H9 (cell line): ENCODE measurements around the gene NHERF2. TPM values are rescaled to one million over a fixed set of nuclear protein-coding genes. Genes with fewer than 3 reads are reported as not detected.
A peak's percentile ranks its signal among the peaks of the same experiment; 100 is the strongest.

Source experiments
- DNase-seq: peaks from one replicate; pipeline ENCODE4 v3.0.0-alpha.2; 2017
- H2AFZ ChIP-seq: one replicate; pipeline ENCODE4 v1.6.1; 2013; ENCODE audit warnings: mild to moderate bottlenecking, low read length, control low read depth, moderate library complexity
- H2AK5ac ChIP-seq: 2 replicates; pipeline ENCODE4 v1.6.1; 2013; ENCODE audit warnings: low read length, control low read depth, mixed read lengths; ENCODE audit not compliant: insufficient read length
- H2BK120ac ChIP-seq: one replicate; pipeline ENCODE4 v1.6.1; 2013; ENCODE audit warnings: low read depth, mild to moderate bottlenecking, low read length, control low read depth, inconsistent platforms; ENCODE audit not compliant: poor library complexity, severe bottlenecking
- H2BK12ac ChIP-seq: 2 replicates; pipeline ENCODE4 v1.6.1; 2013; ENCODE audit warnings: low read length, control low read depth, mixed read lengths, low read depth; ENCODE audit not compliant: insufficient read length
- H2BK15ac ChIP-seq: 2 replicates; pipeline ENCODE4 v1.6.1; 2013; ENCODE audit warnings: low read depth, low read length, control low read depth
- H2BK20ac ChIP-seq: one replicate; pipeline ENCODE4 v1.6.1; 2013; ENCODE audit warnings: low read depth, mild to moderate bottlenecking, low read length, control low read depth, inconsistent platforms; ENCODE audit not compliant: poor library complexity, severe bottlenecking
- H2BK5ac ChIP-seq: 2 replicates; pipeline ENCODE4 v1.6.1; 2013; ENCODE audit warnings: low read length, control low read depth, mixed read lengths; ENCODE audit not compliant: insufficient read length
- H3K14ac ChIP-seq: 2 replicates; pipeline ENCODE4 v1.6.1; 2013; ENCODE audit warnings: low read length, control low read depth; ENCODE audit not compliant: insufficient read depth
- H3K18ac ChIP-seq: 2 replicates; pipeline ENCODE4 v1.6.1; 2013; ENCODE audit warnings: low read depth, mild to moderate bottlenecking, mixed read lengths, low read length, control low read depth; ENCODE audit not compliant: insufficient read length
- H3K23ac ChIP-seq: 2 replicates; pipeline ENCODE4 v1.6.1; 2013; ENCODE audit warnings: low read length, control low read depth, mixed read lengths, low read depth; ENCODE audit not compliant: insufficient read length
- H3K23me2 ChIP-seq: 2 replicates; pipeline ENCODE4 v1.6.1; 2013; ENCODE audit warnings: low read depth, mild to moderate bottlenecking, mixed read lengths, low read length, control low read depth; ENCODE audit not compliant: insufficient read length, poor library complexity, severe bottlenecking
- H3K27ac ChIP-seq: 2 replicates; pipeline ENCODE4 v1.5.1; 2013; ENCODE audit warnings: low read length, control low read depth, mixed read lengths, low read depth; ENCODE audit not compliant: insufficient read length
- H3K27me3 ChIP-seq: 2 replicates; pipeline ENCODE4 v1.6.1; 2013; ENCODE audit warnings: low read length, control low read depth, inconsistent platforms; ENCODE audit not compliant: insufficient read depth
- H3K4ac ChIP-seq: 2 replicates; pipeline ENCODE4 v1.6.1; 2013; ENCODE audit warnings: low read depth, mild to moderate bottlenecking, control low read depth, inconsistent platforms, low read length, moderate library complexity
- H3K4me1 ChIP-seq: 2 replicates; pipeline ENCODE4 v1.6.1; 2013; ENCODE audit warnings: low read length, control low read depth, inconsistent platforms; ENCODE audit not compliant: insufficient read depth
- H3K4me2 ChIP-seq: 2 replicates; pipeline ENCODE4 v1.6.1; 2013; ENCODE audit warnings: low read length, control low read depth, mixed read lengths; ENCODE audit not compliant: insufficient read length, insufficient read depth
- H3K56ac ChIP-seq: 2 replicates; pipeline ENCODE4 v1.6.1; 2013; ENCODE audit warnings: low read depth, mild to moderate bottlenecking, mixed read lengths, low read length, control low read depth; ENCODE audit not compliant: insufficient read length
- H3K79me1 ChIP-seq: 2 replicates; pipeline ENCODE4 v1.6.1; 2013; ENCODE audit warnings: low read depth, mild to moderate bottlenecking, moderate library complexity, low read length, control low read depth, inconsistent platforms; ENCODE audit not compliant: insufficient read depth, poor library complexity, severe bottlenecking
- H3K79me2 ChIP-seq: 2 replicates; pipeline ENCODE4 v1.6.1; 2013; ENCODE audit warnings: low read length, control low read depth, inconsistent platforms; ENCODE audit not compliant: insufficient read depth
- H3K9ac ChIP-seq: 2 replicates; pipeline ENCODE4 v1.6.1; 2013; ENCODE audit warnings: low read length, control low read depth, mixed read lengths; ENCODE audit not compliant: insufficient read length; ENCODE audit errors: extremely low read depth
- H3K9me3 ChIP-seq: one replicate; pipeline ENCODE4 v1.6.1; 2013; ENCODE audit warnings: low read depth, low read length, inconsistent platforms; ENCODE audit not compliant: control insufficient read depth
- H3T11ph ChIP-seq: one replicate; pipeline ENCODE4 v1.6.1; 2013; ENCODE audit warnings: mild to moderate bottlenecking, low read length, control low read depth, inconsistent platforms
- H4K20me1 ChIP-seq: one replicate; pipeline ENCODE4 v1.6.1; 2013; ENCODE audit not compliant: control insufficient read depth, insufficient read length, insufficient read depth
- H4K5ac ChIP-seq: 2 replicates; pipeline ENCODE4 v1.6.1; 2013; ENCODE audit warnings: low read depth, mild to moderate bottlenecking, mixed read lengths, low read length, control low read depth; ENCODE audit not compliant: insufficient read length
- H4K8ac ChIP-seq: replicated peaks from 2 replicates; pipeline ENCODE4 v1.6.1; 2013; ENCODE audit warnings: low read length, control low read depth, mixed read lengths, low read depth; ENCODE audit not compliant: insufficient read length
- H4K91ac ChIP-seq: 2 replicates; pipeline ENCODE4 v1.6.1; 2013; ENCODE audit warnings: low read depth, mild to moderate bottlenecking, moderate library complexity, mixed read lengths, low read length, control low read depth; ENCODE audit not compliant: insufficient read length
- H3K27ac Mint-ChIP-seq, 3 experiments: 2 replicates in 2 of 3; 3 replicates in 1 of 3; pipeline ENCODE4 v1.8.0; 2020 to 2021; ENCODE audit warnings: mixed read lengths in 3 of 3, mild to moderate bottlenecking in 1 of 3, moderate library complexity in 1 of 3
- H3K27me3 Mint-ChIP-seq: 2 replicates; pipeline ENCODE4 v1.8.0; 2021; ENCODE audit warnings: low read depth, mild to moderate bottlenecking, moderate library complexity, mixed read lengths
- H3K36me3 Mint-ChIP-seq, 3 experiments: 2 replicates in 2 of 3; 3 replicates in 1 of 3; pipeline ENCODE4 v1.8.0; 2020 to 2021; ENCODE audit warnings: low read depth in 3 of 3, mixed read lengths in 3 of 3; ENCODE audit not compliant: insufficient read depth in 1 of 3
- H3K4me1 Mint-ChIP-seq, 2 experiments: 2 replicates each; pipeline ENCODE4 v1.8.0; 2020; ENCODE audit warnings: mixed read lengths in 2 of 2
- H3K4me3 Mint-ChIP-seq, 2 experiments: 2 replicates in 1 of 2; 3 replicates in 1 of 2; pipeline ENCODE4 v1.8.0; 2020 to 2021; ENCODE audit warnings: mild to moderate bottlenecking in 2 of 2, mixed read lengths in 2 of 2, moderate library complexity in 1 of 2
- H3K9me3 Mint-ChIP-seq, 2 experiments: 2 replicates in 1 of 2; 3 replicates in 1 of 2; pipeline ENCODE4 v1.8.0; 2020; ENCODE audit warnings: mild to moderate bottlenecking in 2 of 2, mixed read lengths in 2 of 2, moderate library complexity in 1 of 2
- CTCF ChIP-seq: fragments of 200-600 bp; sonication (generic); conservative IDR thresholded peaks from 3 replicates; pipeline ENCODE4 v1.8.0; 2021; ENCODE audit warnings: antibody characterized with exemption, mild to moderate bottlenecking
- WGBS: extraction: QIAGEN DNeasy Blood & Tissue Kit; methylation state at CpG from one replicate; pipeline ENCODE4 v1.1.7; 2013; ENCODE audit warnings: missing lambda C conversion rate, low lambda C conversion rate, mixed read lengths; ENCODE audit not compliant: insufficient read length; ENCODE audit errors: extremely low coverage; 5-methylcytosine and 5-hydroxymethylcytosine counted together
- total RNA-seq: library from RNA; stranded (reverse); gene quantifications from 2 replicates; pipeline ENCODE4 v1.2.1, GENCODE V29; 2021

NHERF2 gene
- total RNA-seq, 1 experiment from 2014 or later: 15.3 TPM

GRCh38 chr16:2077696-2078095 lies 51.0 kb downstream of the NHERF2 start:
- Mint-ChIP-seq H3K4me3 (no peak overlapping the region), H3K27ac (peak overlapping the region in 1 of 3 experiments; percentile 76; a peak in 1 of 7 replicates), H3K27me3 (no peaks in the 10 kb centered on the region), H3K9me3 (no peaks in the 10 kb centered on the region), H3K4me1 (no peaks in the 10 kb centered on the region), H3K36me3 (peaks cover 5 to 34% (median 31%) of the 10 kb centered on the region in 3 experiments; a peak in 6 of 7 replicates)
- H3K79me1 ChIP-seq: no peaks in the 10 kb centered on the region
- H3K56ac ChIP-seq: no peak overlapping the region
- H2BK120ac ChIP-seq: no peak overlapping the region
- no peak overlapping the region for H3K9ac ChIP-seq
- no peak overlapping the region for H3K14ac ChIP-seq
- no peaks in the 10 kb centered on the region for H4K20me1 ChIP-seq
- no peak overlapping the region for H2BK12ac ChIP-seq
- no peak overlapping the region for H2AFZ ChIP-seq
- no peak overlapping the region for H3K18ac ChIP-seq
- H3T11ph ChIP-seq: no peak overlapping the region
- no peak overlapping the region for H2AK5ac ChIP-seq
- H3K23me2 ChIP-seq: no peaks in the 10 kb centered on the region
- H3K23ac ChIP-seq: no peak overlapping the region
- no peak overlapping the region for H4K91ac ChIP-seq
- TF ChIP-seq CTCF: no peak
- no peak for DNase-seq
- no peak overlapping the region for H3K4me2 ChIP-seq
- no peak overlapping the region for H3K27ac ChIP-seq
- H3K9me3 ChIP-seq: no peaks in the 10 kb centered on the region
- H3K27me3 ChIP-seq: no peaks in the 10 kb centered on the region
- no CpG with 5 or more reads among the region's 21 CpGs for WGBS
- no peak overlapping the region for H2BK20ac ChIP-seq
- no peaks in the 10 kb centered on the region for H3K4me1 ChIP-seq
- H2BK15ac ChIP-seq: no peak overlapping the region
- no peak overlapping the region for H2BK5ac ChIP-seq
- H4K8ac ChIP-seq: no peak overlapping the region
- no peak overlapping the region for H4K5ac ChIP-seq
- no peaks in the 10 kb centered on the region for H3K79me2 ChIP-seq
- no peak overlapping the region for H3K4ac ChIP-seq
